NCI-H128 (cell line): ENCODE data around the gene MKLN1.

Experiments used
- DNase-seq: peaks from one replicate; lab custom pipeline; 2025; ENCODE audit not compliant: unreplicated experiment; lab: John Stamatoyannopoulos, UW

MKLN1 gene

DNA sequence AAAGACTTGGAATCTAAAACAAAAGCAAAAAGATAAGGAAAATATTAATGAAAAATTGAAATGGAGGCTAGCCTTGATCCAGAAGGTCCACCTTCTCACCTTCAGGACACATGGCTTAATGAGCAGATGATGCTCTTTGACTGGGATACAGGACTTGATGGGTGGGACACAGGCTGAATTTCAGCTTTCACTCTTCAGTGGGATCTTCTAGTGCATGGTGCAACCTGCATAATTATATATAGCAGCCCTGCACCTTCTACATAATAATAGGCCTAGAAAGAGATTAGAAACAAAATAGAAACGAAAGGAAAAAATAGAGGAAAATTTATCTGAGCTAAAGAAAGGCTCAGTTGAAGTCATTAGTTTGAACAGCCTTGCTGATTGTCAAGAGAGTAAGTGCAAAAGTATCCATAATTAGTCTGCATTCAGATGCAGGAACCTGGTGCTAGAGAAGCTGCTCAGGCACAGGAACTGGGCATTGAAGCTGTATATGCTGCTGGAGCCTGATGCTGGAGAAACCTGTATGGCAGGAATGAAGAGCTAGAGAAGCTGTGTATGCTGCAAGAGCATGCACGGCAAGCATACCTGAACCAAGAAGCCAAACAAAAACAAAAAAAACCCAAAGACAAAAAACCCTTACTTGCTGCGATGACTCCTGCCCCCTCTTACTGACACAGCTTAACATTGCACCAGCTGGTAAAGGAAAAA lies 19.4 kb downstream of the MKLN1 start:
- no peak for DNase-seq

DNA sequence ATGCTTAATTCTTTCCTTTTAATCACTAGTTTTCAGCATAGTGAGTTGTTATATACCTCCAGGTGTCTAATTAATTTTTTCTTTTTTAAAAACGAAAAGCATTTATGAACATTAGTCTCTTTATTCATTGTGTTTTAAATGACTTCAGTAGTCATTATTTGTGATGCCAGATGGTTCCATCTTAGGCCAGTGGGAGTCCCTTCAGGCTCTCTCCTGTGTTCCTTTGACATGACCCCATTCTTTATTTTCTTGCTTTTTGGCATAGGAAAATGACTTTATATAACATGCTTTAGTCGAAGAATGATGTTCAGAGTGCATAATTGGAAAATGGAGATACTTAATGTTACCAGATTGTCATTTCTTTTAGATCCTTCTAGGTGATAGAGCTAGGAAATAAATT lies 24.4 kb downstream of the MKLN1 start:
- no peak for DNase-seq

DNA sequence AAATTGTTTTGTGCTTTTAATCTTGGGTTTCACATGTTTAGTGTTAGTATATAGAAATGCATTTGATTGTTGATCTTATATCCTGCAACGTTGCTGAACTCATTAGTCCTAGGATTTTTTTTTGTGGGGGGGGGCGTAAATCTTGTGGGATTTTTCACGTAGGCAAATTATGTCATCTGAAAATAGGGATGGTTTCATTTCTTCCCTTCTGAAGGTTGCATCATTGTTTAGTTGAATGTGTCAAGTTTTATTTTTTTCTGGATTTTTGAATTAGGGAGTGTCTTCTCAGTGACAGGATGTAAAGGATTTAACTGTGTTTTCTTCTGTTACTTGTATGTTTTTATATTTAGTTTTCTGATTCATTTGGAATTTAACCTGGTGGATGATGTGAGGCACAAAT lies 26.7 kb downstream of the MKLN1 start:
- no peak for DNase-seq

DNA sequence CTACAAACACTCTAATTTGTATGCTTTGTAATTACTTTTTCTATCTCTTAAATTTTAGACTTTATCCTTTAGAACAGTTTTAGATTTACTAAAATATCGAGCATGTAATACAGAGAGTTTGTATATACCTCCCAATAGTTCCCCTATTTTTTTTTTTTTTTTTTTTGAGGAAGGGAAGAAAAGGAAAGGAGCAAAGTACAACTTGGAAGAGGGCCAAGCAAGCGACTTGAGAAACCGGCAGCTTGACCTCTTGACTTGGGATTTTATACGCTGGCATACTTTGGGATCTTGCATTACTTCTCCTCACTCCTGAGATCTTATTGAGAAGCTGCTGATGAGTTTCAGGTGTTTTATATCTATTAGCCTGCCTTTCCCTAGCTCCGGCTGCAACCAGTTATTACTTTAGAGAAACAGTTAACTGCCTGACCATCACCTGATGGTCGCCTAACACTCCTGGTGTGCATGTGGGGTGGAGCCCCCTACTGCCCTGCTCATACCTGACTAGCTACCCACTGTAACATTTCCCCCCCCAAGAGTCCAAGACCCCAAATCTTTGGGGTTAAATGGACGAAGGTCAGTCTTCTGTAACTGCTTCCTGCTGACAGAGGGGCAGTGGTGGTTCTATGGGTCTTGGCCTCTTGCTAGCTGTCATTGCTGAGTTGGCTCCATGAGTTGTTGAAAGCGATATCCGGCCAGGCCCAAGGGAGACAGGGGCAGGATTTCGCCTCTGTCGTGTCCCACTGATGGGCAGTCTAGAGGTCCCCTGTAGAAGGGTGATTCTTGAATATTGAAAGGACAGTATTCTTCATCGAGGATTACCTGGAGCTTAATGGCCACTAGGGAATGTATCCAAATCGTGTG lies 28.5 kb downstream of the MKLN1 start:
- no peak for DNase-seq

DNA sequence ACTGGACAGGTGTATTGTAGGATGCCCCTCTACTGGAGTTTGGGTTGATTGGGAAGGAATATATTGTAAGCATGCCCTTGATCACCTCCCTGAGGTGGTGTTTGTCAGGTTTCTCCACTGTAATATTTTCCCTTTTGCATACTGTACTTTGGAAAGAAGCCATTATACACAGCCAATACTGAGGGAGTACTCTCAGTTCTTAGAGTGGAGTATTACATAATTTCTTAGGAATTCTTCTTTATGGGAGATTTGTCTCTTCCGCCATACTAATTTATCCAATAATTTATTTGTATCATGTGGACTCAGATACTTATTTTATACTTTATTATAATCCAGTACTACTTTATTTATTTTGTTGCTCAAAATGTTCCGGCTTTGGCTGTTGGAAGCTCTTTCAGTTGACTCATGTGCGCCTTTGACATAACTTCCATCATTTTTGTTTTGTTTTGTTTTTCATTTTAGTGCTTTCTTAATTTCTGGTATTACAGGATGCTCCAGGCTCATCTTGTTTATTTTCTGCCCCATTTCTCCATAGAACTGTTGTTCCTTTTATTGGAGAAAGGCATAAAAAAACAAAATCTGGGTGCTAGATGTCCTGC lies 29.7 kb downstream of the MKLN1 start:
- DNase-seq: no peak

DNA sequence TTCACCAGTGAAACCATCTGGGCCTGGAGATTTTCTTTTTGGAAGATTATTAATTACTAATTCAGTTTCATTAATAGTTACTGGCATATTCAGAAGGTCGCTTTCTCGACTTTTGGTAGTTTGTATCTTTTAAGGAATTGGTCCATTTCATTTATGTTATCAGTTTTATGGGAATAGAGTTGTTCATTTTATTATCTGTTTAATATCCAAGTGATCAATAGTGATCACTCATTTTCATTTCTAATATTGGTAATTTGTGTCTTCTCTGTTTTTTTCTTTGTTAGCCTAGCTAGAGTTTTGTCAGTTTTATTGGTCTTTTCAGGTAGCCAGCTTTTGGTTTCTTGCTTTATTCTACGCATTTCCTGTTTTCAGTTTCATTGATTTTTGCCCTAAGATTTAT lies 31.0 kb downstream of the MKLN1 start:
- no peak for DNase-seq

DNA sequence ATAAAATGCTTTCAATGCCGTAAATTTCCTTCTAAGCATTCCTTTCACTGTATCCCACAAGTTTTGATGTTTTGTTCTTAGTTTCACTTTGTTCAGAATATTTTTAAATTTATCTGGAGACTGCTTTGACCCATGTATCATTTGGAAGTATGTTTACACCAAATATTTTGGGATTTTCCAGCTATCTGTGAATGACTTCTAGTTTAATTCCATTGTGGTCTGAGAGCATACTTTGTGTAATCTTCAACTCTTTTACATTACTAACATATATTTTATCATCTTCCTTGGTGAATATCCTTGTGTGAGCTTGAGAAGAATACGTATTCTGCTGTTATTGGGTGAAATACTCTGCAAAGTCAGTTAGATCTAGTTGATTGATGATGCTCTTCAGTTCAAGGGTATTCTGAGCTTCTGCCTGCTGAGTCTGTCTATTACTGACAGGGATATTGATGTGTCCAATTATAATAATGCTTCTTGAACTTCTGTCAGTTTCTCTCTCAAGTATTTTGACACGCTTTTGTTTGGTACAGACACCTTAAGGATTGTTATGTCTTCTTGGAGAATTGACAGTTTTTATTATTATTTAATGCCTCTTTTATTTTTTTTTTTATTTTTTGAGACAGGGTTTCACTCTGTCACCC lies 31.6 kb downstream of the MKLN1 start:
- DNase-seq: no peak

DNA sequence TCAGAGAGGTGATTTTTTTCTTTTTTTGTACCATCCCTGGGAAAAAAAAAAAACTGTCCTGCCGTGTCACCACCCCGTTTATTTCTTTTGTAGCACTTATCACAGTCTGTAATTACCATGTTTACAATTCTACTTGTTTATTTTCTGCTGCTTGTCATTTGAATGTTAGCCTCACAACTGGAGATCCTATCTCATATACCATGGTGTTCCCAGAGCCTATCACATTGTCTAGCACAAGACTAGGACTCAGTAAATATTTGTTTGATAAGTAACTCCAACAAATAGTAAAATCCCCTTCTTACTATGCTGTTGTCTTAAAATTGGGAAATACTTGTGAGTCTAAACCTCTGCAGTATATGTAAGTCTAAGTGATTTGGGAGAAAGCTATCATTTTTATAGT lies 36.0 kb downstream of the MKLN1 start:
- no peak for DNase-seq

DNA sequence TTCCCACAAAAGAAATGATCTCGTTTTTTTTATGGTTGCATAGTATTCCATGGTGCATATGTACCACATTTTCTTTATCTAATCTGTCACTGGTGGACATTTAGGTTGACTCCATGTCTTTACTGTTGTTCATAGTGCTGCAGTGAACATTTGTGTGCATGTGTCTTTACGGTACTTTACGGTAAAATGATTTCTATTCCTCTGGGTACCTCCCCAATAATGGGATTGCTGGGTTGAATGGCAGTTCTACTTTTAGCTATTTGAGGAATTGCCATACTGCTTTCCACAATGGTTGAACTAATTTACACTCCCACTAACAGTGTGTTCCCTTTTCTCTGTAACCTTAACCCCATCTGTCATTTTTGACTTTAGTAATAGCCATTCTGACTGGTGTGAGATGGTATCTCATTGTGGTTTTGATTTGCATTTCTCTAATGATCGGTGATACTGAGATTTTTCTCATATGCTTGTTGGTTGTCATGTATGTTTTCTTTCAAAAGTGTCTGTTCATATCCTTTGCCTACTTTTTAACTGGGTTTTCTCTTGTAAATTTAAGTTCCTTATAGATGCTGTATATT lies 37.2 kb downstream of the MKLN1 start:
- no peak for DNase-seq

DNA sequence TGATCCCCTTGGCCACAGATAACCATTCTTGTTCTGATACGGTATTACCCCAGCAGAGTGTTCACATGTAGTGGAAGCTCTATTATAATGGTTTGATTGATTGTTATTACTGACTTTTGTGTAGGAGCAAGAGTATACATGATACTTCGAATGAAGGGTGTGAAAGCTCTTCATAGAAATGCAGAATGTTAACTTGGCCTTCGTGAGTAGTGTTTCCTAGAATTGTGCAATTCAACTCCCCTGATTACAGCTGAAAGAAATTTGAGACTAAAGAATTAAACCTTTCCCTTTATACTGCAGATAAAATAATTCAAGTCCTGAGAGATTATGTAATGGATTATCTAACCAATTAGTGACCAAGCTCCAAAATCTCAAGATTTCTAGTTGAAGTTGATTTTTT lies 38.2 kb downstream of the MKLN1 start:
- no peak for DNase-seq

DNA sequence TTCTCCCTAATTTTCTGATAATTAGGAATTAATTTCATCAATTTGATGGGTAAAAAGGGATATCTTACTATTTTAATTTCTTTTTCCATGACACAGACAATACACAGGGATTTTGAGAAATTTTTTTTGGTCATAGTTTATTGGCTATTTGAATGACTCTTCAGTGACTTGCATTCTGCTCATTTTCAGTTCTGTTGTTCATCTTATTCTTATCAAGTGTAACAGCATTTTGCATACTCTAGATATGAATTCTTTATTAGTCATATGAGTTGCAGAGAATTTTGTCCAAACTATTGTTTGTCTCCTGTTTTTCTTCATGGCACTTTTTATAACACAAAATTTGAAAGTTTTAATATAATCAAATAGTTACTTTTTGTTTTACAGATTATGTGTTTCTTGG lies 41.7 kb downstream of the MKLN1 start:
- DNase-seq: no peak

DNA sequence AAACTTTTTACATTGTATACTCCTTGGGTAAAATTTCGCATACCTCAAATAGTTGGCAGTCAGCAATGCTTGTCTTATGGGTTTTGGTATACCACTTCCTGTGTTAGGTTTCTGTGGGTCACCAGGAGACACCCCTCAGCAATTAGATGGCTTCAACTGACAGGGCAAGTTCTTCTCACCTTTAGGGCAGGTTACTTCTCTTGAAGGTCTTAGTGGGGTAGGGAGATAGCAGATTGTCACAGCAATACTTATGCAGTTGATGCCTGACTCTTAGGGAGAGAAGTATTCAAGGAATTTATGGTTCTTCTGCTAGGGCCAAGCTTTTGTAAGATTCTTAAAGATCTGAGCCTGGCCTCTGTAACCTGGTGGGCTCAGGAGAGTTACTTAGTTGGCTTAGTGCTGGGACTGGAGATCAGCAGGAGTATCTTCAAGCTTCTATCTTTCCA lies 42.9 kb downstream of the MKLN1 start:
- no peak for DNase-seq

DNA sequence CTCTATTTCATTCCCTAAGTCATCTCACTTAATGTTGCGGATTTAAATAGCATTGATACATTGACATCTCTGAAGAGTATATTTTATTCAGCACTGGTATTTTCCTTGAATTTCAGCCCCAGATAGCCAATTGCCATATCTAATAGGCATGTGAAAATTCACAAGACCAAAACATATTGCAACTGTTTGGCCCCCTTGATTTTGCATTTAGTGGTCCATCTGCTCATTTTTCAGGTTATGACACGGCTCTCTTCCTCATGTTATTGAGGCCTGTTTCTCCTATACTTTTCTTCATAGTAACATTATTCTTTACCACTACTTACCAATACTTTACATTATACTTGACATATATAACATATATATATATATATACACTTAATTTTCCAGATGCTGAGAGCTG lies 43.7 kb downstream of the MKLN1 start:
- DNase-seq: no peak

DNA sequence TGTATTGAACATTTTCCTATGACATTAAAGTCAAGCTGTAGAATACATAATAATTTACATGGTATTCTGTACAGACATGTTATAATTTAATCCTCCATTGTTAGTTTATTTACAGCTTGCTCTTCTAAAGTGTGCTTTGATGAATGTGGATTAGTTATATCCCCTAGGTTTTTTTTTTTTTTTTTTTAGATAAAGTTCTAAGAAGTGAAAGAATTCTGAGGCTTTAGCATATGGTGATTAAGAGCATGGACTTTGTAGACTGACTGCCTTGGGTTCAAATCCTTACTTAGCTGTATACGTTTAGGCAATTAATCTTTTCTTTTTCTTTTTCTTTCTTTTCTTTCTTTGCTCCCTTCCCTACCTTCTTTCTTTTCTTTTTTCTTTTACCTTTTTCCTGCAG lies 44.9 kb downstream of the MKLN1 start:
- DNase-seq: no peak

DNA sequence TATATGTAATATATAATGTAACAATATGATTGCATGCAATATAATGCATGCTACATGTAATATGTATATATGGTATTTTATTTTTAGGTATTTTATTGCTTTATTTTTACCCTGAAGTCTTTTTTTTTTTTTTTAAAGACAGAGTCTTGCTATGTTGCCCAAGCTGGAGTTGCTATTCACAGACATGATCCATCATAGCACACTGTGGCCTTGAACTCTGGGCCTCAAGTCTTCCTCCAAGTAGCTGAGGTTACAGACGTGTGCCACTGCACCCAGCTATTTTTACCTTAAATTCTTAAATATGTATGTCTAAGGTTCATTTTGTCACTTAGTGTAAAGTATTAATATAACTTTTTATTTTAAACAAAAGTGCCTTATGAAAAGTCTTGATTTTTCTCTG lies 47.1 kb downstream of the MKLN1 start:
- DNase-seq: no peak

DNA sequence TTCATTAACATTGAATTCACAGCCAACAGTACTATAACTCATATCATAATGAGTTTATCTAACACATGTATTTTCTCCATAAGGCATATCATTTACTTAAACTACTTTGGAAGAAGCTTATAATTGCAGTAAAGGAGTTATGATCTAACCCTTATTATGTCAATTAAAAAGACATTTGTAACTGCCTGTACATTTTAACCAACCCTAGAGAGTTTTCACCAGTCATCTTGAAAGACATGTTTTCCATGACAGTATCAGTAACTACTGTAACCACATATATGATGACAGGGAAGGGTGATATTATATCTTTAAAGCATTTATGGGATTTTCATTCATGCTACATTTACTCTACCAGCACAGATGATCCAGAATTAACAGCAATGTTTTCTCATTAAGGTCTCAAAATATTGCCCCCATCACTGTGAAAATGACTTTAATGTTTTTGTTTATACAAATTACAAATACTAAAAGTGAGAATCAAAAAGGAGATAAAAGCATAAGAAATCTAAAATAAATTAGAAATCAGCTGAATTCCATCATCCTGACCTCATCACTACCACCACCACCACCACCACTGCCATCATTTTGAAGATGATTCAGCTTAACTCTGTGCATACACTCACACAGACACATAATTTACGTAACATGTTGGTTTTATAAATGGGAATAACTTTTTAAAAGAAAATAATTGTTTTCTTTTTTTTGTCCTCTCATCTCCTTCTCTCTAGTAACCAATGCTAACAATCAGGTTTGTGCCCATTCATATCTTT lies 53.6 kb downstream of the MKLN1 start:
- DNase-seq: no peak

DNA sequence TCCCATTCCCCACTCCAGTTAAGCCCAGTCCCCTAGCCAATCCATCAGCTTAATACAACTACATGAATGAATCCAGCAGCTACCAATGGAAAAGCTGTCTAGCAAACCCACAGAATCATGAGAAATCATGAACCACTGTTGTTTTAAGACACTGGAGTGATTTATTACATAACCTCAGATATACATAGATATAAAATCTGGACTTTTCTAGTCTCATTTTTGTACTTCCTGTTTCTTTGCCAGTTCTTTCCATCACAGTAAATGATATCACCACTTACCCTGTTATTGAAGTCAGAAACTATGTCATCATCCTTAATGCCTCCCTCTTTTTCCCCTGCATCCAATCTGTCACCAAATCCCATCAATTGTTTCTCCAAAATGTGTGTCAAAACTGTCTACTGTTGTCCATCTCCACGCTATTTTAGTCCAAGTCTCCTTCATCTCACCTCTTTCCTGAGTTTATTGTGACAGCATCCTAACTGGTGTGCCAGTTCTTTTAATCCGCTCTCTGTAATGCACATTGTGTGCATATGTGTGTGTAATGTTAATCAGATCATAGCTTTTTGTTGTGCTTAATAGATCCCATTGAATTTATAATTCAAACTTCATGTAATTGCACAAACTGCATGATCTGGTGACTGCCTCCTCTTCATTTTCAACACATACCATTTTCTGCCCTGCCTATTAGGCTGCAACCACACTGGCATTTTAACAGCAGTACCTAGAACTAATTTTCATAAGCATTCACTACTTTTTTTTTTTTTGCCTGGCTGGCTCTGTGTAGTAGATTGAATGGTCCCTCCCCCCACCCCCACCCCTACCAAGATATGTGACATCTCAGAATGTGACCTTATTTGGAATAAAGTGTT lies 56.0 kb downstream of the MKLN1 start:
- no peak for DNase-seq

DNA sequence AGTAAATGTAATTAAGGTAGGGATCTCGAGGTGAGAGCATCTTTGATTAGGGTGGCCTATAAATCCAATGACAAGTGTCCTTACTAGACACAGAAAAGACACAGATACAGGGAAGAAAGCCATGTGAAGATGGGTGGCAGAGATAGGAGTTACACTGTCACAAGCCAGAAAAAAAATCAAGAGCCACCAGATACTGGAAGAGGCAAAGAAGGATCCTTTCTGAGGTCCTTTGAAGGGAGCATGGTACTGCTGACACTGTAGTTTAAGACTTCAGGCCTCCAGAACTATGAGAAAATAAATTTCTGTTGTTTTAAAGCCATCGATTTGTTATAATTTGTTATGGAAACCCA lies 56.6 kb downstream of the MKLN1 start:
- DNase-seq: no peak

DNA sequence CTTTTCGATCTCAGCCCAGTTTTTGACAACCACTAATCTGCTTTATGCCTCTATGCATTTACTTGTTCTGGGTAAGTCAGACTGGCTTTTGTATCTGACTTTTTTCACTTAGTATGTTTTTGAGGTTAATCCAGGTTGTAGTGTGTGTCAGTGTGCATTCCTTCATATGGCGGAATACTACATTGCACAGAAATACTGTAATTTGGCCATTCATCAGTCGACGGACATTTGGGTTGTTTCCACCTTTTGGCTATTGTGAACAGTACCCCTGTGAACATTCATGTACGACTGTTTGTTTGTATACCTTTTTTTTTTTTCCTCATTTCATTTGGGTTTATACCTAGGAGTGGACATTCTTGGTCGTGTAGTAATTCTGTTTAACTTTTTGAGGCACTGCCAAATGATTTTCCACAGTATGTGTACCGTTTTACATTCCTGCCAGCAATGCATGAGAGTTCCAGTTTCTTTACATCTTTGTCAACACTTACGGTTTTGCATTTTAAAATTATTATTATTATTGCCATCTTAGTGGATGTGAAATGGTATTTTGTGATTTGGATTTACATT lies 57.4 kb downstream of the MKLN1 start:
- no peak for DNase-seq
